Cardiac fibroblast (primary cell): ENCODE results near the gene THADA.
A peak's percentile ranks its signal among the peaks of the same experiment; 100 is the strongest.

ENCODE experiments used
- DNase-seq, 2 donors: peaks; one replicate each; pipeline versions ENCODE4 v3.0.0 to v3.0.0-alpha.2; 2010; ENCODE audit warnings: low read depth in 2 of 2
- H3K4me3 ChIP-seq, 2 donors: replicated peaks in 1 of 2; 1 replicate in 1 of 2; 2 replicates in 1 of 2; pipeline ENCODE4 v1.5.1; 2011; ENCODE audit warnings: low read depth in 2 of 2, low read length in 2 of 2, mild to moderate bottlenecking in 2 of 2, moderate library complexity in 1 of 2
- CTCF ChIP-seq: IDR thresholded peaks from one replicate; pipeline ENCODE4 v1.5.1; 2011; ENCODE audit warnings: low read depth, mild to moderate bottlenecking, low read length, inconsistent platforms

The THADA gene

GRCh38 chr2:43267381-43267780 lies 328.5 kb downstream of the THADA start:
- no peak for TF ChIP-seq CTCF
- no peak for DNase-seq
- H3K4me3 ChIP-seq = no peak overlapping the region

- no peak for TF ChIP-seq CTCF
- no peak overlapping the region for H3K4me3 ChIP-seq
- DNase-seq = no peak
Observed at GRCh38 chr2:43266711-43267111, 329.1 kb downstream of the THADA start.

- no peak for TF ChIP-seq CTCF
- DNase-seq = peak in 1 of 2 donors; percentile 75
- H3K4me3 ChIP-seq = no peak overlapping the region
Observed at GRCh38 chr2:43265421-43265820, 330.4 kb downstream of the THADA start.

GRCh38 chr2:43265001-43265400 lies 330.8 kb downstream of the THADA start:
- no peak overlapping the region for H3K4me3 ChIP-seq
- peak; percentile 24 to 83 for DNase-seq

GRCh38 chr2:43262951-43263350 lies 332.9 kb downstream of the THADA start:
- no peak overlapping the region for H3K4me3 ChIP-seq
- TF ChIP-seq CTCF = no peak
- no peak for DNase-seq

More at GRCh38 chr2:43265001-43265400, 330.8 kb downstream of the THADA start:
- TF ChIP-seq CTCF = no peak

GRCh38 chr2:43262239-43262638 lies 333.6 kb downstream of the THADA start:
- no peak for TF ChIP-seq CTCF
- no peak for DNase-seq
- H3K4me3 ChIP-seq = no peak overlapping the region

- no peak overlapping the region for H3K4me3 ChIP-seq
- no peak for TF ChIP-seq CTCF
- DNase-seq = no peak
Observed at GRCh38 chr2:43259512-43259911, 336.3 kb downstream of the THADA start.
